Activated CD8-positive, alpha-beta T cell treated with anti-CD3 and anti-CD28 coated beads for 36 hours (primary cell): ENCODE data around the gene INCA1. TPM values are rescaled to one million over a fixed set of nuclear protein-coding genes. Genes with fewer than 3 reads are reported as not detected.

ENCODE experiments used
- ATAC-seq: fragments of 200-7000 bp; cut with Tn5 transposase; one replicate; pipeline ENCODE4 v1.10.0; 2021; ENCODE audit warnings: mild to moderate bottlenecking, moderate library complexity
- CTCF ChIA-PET: fragments of 350-600 bp; sonication (Branson Sonifier 250); formaldehyde crosslinking; loops from one replicate; lab custom pipeline; 2021; ENCODE audit warnings: antibody characterized with exemption; lab: Charles Lee
- POLR2A ChIA-PET: fragments of 350-600 bp; sonication (Branson Sonifier 250); formaldehyde crosslinking; loops from one replicate; lab custom pipeline; 2021; ENCODE audit warnings: antibody characterized with exemption; lab: Charles Lee
- DNase-seq: peaks from one replicate; pipeline ENCODE4 v3.0.0-alpha.2; 2020
- H3K27ac Mint-ChIP-seq: one replicate; pipeline ENCODE4 v1.8.0; 2021; ENCODE audit warnings: mild to moderate bottlenecking, mixed read lengths
- H3K27me3 Mint-ChIP-seq: one replicate; pipeline ENCODE4 v1.8.0; 2021; ENCODE audit warnings: mixed read lengths
- H3K36me3 Mint-ChIP-seq: one replicate; pipeline ENCODE4 v1.8.0; 2021; ENCODE audit warnings: low read depth, mixed read lengths
- H3K4me1 Mint-ChIP-seq: one replicate; pipeline ENCODE4 v1.8.0; 2021; ENCODE audit warnings: low read depth, mixed read lengths
- H3K4me3 Mint-ChIP-seq: one replicate; pipeline ENCODE4 v1.8.0; 2021; ENCODE audit warnings: mild to moderate bottlenecking, moderate library complexity, mixed read lengths
- H3K9me3 Mint-ChIP-seq: one replicate; pipeline ENCODE4 v1.8.0; 2021; ENCODE audit warnings: mixed read lengths
- intact Hi-C: fragments of 100-400 bp; cut with micrococcal nuclease; formaldehyde crosslinking; loops from one replicate; pipeline ENCODE4 v1.10.0; 2022
- total RNA-seq, 2 experiments: library from RNA; stranded (reverse); gene quantifications; one replicate each; pipeline ENCODE4 v1.2.3, GENCODE V29; 2021
- TF ChIP-seq, protein P1 (sequence below): fragments of 200-600 bp; IDR thresholded peaks from one replicate; pipeline ENCODE4 v1.8.0; 2022; ENCODE audit warnings: antibody characterized with exemption, mild to moderate bottlenecking

The INCA1 gene
- total RNA-seq, 2 experiments from 2014 or later = 0.63 TPM; not detected in 1

DNA sequence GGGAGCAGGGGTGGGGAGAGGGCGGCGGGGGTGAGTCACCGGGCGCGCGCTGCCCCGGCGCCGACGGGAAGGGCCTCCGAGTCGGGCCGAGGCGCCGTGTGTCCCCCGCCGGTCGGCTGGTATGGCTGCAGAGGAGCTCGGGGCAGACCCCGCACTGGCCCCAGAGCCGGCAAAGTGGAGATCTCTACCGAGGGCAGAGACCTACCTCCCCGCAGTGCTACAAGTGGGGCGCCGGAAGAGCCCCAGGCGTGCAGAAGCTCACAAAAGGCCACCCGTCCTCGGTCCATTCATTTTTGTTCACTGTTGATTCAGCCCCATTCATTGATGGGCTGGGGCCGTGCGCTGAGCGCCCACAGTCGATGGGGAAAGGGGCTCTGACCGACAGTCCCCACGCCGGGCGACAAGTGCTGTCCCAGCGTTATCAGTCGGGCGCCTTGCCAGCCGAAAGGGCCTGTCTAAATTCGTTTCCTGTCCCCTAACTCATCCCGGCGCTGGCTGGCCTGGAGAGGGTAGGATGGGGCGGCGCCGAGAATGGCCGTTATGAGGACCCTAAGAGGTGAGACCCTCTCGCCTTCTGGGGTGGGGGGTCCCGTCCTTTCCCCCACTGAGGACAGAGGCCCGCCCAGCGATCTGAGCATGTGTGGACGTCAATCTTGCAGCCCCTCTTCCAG is 47.1 kb downstream of the INCA1 start:
- H3K27ac Mint-ChIP-seq = peak overlapping the region; percentile 97

DNA sequence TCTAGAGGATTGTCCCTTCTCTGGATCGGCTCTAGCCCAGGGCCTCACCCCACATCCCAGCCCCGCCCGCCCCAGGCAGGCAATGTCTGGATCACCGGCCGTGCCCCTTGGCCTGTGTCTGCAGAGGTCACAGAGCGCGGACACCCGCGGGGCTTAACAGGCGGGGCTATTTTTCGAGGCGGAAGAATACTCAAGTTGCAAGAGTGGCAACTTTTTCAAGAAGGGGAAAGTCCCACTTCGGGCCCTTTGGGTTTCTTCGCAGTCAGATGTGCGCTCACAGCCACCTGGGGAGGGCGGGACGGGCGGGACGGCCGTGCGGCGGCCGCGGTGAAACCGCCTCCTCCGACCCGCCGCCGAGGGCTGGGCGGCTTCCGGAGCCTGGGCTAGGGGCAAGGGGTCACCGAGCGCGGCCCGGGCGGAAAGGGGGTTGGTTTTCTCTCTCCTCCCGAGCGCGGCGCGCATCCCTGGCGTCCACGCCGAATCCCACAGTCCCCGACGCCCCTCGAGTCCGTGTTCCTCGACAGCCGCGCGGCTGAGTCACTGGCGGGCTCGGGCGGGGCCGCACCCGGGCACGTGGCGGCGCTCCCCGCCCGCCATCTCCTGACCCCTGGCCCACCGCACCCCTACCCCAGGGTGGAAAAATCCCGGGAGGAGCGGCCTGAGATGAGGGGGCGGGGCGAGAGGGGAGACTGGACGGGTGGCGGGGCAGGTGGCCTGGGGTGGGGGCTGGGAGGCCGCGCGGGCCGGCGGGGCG is 47.8 kb downstream of the INCA1 start:
- H3K27ac Mint-ChIP-seq = peak overlapping the region; percentile 99
- POLR2A ChIA-PET = interaction anchor here (0.9 to 20.8 kb wide), 12 partner anchors 9 to 162 kb away, joined by 3 to 627 read pairs (median 5); partner anchors contain the start of genes C17orf107, CAMTA2, INCA1 and KIF1C
- TF ChIP-seq, protein P1, sequence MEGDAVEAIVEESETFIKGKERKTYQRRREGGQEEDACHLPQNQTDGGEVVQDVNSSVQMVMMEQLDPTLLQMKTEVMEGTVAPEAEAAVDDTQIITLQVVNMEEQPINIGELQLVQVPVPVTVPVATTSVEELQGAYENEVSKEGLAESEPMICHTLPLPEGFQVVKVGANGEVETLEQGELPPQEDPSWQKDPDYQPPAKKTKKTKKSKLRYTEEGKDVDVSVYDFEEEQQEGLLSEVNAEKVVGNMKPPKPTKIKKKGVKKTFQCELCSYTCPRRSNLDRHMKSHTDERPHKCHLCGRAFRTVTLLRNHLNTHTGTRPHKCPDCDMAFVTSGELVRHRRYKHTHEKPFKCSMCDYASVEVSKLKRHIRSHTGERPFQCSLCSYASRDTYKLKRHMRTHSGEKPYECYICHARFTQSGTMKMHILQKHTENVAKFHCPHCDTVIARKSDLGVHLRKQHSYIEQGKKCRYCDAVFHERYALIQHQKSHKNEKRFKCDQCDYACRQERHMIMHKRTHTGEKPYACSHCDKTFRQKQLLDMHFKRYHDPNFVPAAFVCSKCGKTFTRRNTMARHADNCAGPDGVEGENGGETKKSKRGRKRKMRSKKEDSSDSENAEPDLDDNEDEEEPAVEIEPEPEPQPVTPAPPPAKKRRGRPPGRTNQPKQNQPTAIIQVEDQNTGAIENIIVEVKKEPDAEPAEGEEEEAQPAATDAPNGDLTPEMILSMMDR = no peak
- peak; percentile 84 for DNase-seq
- ATAC-seq = peak; percentile 21
- H3K27me3 Mint-ChIP-seq = no peaks in the 10 kb centered on the region
- CTCF ChIA-PET = interaction anchor here (1.0 to 1.4 kb wide), 3 partner anchors 9 to 17 kb away, joined by 3 to 5 read pairs (median 3); partner anchors contain the start of genes RNF167, SLC25A11 and SPAG7
- peak overlapping the region; percentile 97 for H3K4me3 Mint-ChIP-seq
- intact Hi-C loops = no loop called here
- no peaks in the 10 kb centered on the region for H3K9me3 Mint-ChIP-seq
- peaks cover 26% of the 10 kb centered on the region for H3K4me1 Mint-ChIP-seq
- H3K36me3 Mint-ChIP-seq = peaks cover 36% of the 10 kb centered on the region

More for the DNA sequence above, 47.1 kb downstream of the INCA1 start:
- CTCF ChIA-PET = interaction anchor here (1.0 to 1.5 kb wide), 3 partner anchors 12 to 41 kb away, joined by 3 to 5 read pairs (median 4); partner anchors contain the start of gene SPAG7
- TF ChIP-seq, protein P1 = no peak
- Mint-ChIP-seq H3K27me3 (no peaks in the 10 kb centered on the region), H3K4me3 (peak overlapping the region; percentile 97), H3K4me1 (peaks cover 19% of the 10 kb centered on the region), H3K9me3 (no peaks in the 10 kb centered on the region), H3K36me3 (peaks cover 29% of the 10 kb centered on the region)
- POLR2A ChIA-PET = interaction anchor here (0.9 to 20.8 kb wide), 7 partner anchors 10 to 130 kb away, joined by 3 to 627 read pairs (median 5); partner anchors contain the start of genes INCA1, KIF1C, RNF167 and SLC25A11
- DNase-seq (peak; percentile 62), ATAC-seq (peak; percentile 14)
- intact Hi-C loops = no loop called here

DNA sequence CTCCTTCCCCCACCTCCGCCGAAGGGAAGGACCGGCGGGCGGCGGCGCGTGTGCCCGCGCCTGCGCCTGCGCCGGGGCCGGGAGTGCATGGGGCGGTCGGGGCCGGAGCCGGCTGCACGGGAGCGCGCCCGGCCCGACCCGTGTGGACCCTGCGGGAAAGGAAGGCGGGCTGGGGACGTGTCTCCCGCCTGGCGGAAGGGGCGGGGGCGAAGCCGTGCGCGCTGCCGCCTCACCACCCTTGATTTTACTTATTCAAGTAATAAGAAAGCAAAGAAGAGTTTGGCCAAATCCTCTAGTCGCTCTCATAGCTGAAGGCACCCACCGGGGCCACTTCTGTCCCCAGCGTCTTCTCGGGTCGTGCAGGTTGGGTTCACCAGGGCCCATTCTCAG is 48.4 kb downstream of the INCA1 start:
- DNase-seq = peak; percentile 85
- peak overlapping the region; percentile 97 for H3K4me3 Mint-ChIP-seq
- TF ChIP-seq, protein P1 = no peak
- H3K36me3 Mint-ChIP-seq = peaks cover 42% of the 10 kb centered on the region
- ATAC-seq = peak; percentile 35
- H3K9me3 Mint-ChIP-seq = no peaks in the 10 kb centered on the region
- H3K27me3 Mint-ChIP-seq = no peaks in the 10 kb centered on the region
- CTCF ChIA-PET = interaction anchor here (1.4 kb wide), 1 partner anchor 9 kb away, joined by 3 read pairs; the partner anchor contains the start of genes RNF167 and SLC25A11
- H3K4me1 Mint-ChIP-seq = peaks cover 32% of the 10 kb centered on the region
- H3K27ac Mint-ChIP-seq = peak overlapping the region; percentile 99
- intact Hi-C loops = no loop called here
- POLR2A ChIA-PET = interaction anchor here (0.9 to 20.8 kb wide), 12 partner anchors 9 to 227 kb away, joined by 3 to 627 read pairs (median 6); partner anchors contain the start of genes C17orf107, CAMTA2, CHRNE and KIF1C

DNA sequence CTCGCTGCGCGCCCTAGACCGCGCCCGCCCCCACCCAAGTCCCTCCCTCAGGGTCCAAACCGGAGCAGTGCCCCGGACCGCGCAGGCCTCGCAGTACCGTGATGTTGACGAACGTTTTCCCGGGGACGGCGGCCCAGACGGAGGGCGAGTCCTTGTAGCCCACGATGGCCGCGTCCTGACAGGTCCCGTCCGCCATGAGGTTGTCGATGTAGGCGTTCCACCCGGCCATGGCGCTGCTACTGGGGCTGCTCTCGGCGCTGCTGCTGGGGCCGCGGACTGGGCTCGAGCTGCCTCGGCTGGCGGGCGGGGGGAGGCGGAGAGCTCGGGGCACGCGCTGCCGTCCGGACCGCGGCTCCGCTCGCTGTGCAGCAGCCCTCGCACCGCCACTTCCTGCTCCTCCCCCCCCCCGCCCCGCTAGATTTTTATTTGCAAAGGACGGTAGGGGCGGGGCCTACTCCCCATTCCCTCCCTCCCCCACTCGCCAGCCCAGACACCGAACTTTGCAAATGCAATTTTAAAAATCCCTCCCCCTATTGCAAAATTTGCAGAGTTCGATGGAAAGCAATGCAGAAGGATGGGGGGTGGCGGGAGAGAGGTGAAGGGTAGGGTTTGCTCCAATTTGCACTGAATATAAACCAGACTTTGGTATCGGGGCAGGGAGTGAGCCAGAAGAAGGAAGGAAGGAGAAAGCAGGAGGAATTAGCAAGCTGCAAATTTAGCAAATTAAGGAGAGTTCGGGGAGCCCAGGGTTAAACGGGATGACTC is 49.0 kb downstream of the INCA1 start, which contains the start of gene PFN1:
Gene PFN1, minus strand, starts transcription at position 365 of the 765 bp plus-strand sequence. Its CDS starts 136 bp downstream, at position 229.
- H3K9me3 Mint-ChIP-seq = no peaks in the 10 kb centered on the region
- H3K4me1 Mint-ChIP-seq = peaks cover 37% of the 10 kb centered on the region
- ATAC-seq (peak; percentile 50), DNase-seq (peak; percentile 96)
- TF ChIP-seq, protein P1 = no peak
- H3K27ac Mint-ChIP-seq = peak within 1 kb of the TSS; percentile 99
- H3K27me3 Mint-ChIP-seq = no peaks in the 10 kb centered on the region
- intact Hi-C loops = no loop called here
- peak within 1 kb of the TSS; percentile 97 for H3K4me3 Mint-ChIP-seq
- ChIA-PET CTCF (interaction anchor here (1.4 to 2.8 kb wide), 2 partner anchors 8 to 21 kb away, joined by 3 to 8 read pairs; partner anchors contain the start of genes RNF167 and SLC25A11), POLR2A (interaction anchor here (0.6 to 20.8 kb wide), 18 partner anchors 9 to 706 kb away, joined by 3 to 627 read pairs (median 4); partner anchors contain the start of genes C17orf107, CAMTA2, CHRNE and KIF1C)
- H3K36me3 Mint-ChIP-seq = peaks cover 45% of the 10 kb centered on the region
